HG02642 (cell line): ENCODE results near the gene TXLNB.
"Not testable (repeated sequence)": the region's sequence is repeated elsewhere in the genome, so short reads cannot be mapped to it uniquely, and the experiment has no call there.

ENCODE experiments used
- ATAC-seq: cut with Tn5 transposase; IDR thresholded peaks from one replicate; pipeline ENCODE4 v1.9.1; 2021; ENCODE audit warnings: mild to moderate bottlenecking; ENCODE audit not compliant: unreplicated experiment, poor library complexity

TXLNB gene

DNA sequence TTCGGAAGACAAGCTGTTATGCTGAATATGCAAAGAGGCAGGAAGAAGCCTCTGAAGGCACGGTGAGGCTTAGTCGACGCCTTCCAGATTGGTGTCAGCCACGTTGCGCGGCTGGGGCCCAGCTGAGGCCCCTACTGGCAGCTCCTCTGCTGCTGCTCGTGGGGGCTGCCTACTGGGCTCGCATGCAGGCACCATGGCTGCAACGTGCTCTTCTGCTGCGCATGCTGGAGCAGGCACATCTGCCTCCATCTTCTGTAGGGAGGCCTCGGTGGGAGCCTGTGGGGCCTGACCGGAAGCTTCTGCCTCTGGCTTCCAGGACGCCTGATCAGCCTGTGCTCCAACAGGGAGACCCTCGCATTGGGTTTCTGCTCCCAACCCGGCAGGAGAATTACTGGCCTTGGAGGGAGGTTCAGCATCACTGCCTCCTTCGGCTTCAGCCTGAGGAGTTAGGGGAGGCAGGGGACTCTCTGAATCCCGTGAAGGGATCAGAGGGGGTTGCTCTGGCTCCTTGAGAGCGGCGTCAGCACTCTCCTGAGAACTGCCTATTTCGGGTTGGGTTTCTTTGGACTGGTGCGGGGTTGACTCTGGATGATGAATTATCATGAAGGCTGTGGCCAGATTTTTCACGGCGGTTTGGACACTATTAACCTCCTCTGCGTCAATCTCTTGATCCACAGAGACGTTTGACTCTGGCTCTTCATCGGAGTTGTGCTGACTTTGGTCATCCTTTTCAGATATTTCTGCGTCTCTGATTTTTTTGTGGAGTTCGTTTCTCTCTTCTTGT, 49.1 kb downstream of the TXLNB start:
- no peak for ATAC-seq

DNA sequence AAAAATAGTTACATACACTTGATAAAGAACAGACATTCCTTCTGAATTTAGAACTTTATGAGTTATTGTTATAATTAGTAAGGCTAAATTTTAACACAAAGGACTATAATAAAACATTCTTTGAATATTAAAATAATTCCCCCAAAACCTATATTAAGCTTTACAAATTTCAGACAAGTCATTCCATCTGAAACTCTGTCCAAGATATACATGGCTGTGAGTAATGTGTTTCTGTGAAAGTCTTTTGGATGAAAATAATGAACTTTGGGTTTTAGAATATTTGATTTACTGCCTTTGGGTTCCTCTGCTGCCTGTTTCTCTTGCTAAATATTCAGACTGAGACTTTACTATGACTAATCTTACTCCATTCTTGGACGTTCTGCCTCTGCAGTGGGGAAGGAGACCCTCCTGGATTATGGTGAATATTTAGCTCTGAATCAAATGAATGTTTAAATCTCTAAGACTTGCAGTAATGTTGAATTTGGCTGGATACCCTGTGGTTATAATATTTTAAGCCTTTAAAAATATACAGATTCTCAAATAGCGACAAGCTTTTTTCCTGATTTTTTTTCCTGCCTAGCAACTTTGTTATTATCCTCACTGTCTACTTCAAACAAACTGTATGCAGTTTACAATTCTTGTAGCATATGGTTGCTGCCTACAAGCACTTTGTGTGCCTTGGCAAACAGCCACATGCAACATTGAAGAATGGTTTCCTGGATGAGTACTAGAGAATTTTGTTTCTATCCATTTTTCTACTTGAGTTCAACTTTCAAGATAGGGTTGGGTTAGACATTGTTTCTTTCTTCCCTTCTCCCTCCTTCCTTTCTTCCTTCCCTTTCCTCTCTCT, 51.4 kb downstream of the TXLNB start:
- ATAC-seq, result no peak

DNA sequence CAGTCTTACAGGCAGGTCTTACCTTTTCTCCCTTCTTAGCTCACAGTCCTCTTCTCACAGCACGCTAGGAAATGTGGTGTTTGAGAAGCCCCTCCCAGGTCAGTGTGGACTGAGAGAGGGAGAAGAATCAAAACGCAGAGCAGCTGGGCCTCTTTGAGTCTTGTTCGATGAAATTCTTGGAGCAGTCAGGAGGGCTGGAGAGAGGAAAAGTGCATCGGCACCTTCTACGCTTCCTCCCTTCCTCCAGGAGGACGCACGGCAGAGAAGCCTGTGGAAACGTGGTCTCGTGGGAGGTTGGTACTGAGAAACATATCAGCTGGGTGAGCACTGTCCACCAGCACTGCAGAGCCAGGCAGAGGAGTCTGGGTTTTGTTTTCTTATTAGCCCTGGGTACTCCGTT, 52.7 kb downstream of the TXLNB start:
- ATAC-seq, result no peak

DNA sequence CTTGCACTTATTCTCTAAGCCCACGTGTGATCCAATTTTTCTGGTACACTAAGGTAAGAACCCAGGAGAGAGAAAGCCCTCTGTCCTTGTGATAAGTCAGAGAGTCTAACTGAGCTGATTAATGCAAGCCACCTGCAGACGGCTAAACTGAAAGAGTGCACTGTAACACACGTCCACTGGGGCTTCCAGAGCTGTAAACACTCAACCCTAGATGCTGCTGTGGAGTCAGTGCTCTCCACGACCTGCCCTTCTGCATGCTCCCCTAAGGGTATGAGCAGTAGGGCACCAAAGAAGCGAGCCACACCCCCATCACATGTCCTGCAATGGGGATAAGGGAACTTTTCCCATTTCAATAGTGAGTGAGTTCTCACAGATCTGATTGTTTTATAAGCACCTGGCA, 55.7 kb downstream of the TXLNB start:
- ATAC-seq, result no peak

DNA sequence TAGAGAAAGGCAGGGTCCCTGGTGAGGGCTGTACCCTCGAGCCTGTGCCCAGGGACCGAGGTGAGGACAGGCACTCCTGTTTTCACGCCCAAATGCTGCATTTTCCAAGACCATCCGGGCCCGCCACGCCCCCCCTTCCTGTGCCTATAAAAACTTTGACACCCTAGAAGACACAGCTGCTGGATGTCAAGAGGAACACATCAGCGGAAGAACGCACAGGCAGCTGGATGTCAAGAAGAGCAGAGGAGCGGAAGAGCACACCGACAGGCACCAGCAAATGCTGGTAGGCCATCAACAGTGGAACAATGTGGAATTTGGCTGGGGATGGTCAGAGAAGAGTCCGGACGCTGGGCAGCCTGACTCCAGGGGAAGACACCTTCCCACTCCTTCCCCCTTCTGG, 56.1 kb downstream of the TXLNB start:
- ATAC-seq, result no peak

DNA sequence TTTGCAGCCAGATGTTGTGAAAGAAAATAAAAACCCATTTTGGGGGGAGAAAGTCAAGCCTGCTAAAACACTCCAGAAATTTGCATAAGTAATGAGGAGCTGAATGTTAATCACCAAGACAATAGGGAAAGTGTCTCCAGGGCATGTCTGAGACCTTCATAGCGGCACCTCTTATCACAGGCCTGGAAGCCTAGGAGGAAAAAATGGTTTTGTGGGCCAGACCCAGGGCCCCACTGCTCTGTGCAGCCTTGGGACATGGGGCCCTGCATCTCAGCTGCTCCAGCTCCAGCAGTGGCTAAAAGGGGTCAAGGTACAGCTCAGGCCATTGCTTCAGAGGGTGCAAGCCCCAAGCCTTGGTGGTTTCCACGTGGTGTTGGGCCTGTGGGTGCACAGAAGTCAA, 57.6 kb downstream of the TXLNB start:
- not testable (repeated sequence) for ATAC-seq

DNA sequence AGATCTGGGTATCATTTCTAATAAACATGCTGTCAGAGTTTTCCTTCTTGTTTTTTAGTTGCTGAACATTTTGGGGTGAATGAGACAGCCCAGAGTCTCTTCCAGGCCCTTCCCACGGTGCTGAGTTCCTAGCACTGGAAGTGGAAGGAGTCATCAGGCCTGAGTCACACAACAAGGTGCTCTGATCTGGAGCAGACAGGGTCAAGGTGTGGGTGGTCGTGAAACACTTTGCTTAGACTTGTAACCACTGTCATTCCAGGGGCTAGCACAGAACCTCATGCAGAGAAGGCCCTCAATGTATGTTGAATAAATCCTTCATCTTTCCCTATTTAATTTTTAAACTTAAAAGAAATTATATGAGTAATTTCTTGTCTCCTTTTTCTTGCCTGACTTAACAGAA, 60.6 kb downstream of the TXLNB start:
- no peak for ATAC-seq

DNA sequence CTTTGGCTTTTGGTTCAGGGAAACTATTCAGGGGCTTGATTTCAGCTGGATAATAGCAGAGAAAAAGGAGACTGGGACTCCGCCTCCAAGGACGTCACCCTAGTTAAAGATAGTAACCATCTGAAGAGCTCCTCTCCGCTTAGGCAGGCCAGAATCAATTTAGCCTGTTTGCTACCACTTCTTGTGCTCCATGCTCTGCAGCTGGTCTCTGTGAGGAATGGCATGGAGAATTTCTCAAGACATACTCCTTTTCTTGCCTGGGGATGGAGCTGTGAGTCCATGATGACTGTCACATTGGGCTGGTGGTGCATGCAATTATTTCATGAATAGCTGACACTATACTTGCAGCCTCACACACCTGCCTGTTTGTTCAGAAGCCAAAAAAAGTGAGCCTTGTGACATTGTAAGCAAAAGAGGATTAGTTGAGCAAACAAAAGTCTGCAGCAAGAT, 61.4 kb downstream of the TXLNB start:
- ATAC-seq, result no peak

DNA sequence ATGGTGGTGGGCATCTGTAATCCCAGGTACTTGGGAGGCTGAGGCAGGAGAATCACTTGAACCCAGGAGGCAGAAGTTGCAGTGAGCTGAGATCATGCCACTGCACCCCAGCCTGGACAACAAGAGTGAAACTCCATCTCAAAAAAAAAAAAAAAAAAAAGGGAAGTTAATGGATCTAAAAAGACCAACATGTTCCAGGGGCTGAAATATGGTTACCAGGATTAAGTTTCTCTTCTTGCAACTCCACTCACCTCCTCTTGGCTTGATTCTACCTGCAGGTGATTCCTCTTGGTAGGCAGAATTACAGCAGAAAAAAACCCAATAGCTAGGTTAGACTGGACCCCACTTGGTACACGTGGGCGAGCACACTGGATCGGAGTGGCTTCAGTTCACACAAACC, 63.4 kb downstream of the TXLNB start:
- ATAC-seq, result not testable (repeated sequence)

DNA sequence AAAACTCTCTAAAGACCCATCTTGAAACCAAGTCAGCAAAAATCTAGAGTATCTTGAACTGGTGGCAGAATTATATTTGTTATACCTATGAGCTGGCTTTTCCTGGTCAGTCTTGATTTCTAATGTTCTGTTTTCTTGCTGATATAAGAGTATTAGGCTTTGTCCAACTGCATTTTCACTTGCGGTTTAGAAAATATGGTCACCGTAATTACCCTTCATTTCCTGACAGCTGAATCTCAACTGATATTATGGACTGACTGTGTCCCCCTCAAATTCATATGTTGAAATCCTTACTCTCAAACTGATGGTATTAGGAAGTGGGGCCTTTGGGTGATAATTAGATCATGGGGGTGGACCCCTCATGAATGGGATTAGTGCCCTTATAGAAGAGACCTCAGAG, 72.1 kb downstream of the TXLNB start:
- ATAC-seq, result no peak

DNA sequence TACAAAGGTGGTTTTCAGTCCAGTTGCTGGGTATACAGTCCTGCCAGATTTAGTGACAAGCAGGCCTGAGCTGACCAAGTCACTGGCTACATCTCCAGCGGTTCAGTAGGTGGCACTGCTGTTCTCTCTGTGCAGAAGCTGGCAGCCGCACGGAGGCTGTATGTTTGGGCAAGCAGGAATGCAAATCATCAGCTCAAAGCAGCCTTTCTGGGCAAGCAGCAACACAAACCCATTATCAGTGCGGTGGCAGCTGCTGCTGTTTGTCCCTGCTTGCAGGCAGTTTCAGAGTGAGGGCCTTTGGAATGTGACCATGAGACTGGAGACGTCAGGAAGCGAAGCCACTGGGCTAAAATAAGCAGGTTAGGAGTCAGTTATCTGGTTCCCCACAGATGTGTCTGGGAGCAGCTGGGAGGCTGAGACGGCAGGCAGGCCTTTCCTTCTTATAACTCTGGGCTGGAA, 72.5 kb downstream of the TXLNB start:
- peak; percentile 100 for ATAC-seq

DNA sequence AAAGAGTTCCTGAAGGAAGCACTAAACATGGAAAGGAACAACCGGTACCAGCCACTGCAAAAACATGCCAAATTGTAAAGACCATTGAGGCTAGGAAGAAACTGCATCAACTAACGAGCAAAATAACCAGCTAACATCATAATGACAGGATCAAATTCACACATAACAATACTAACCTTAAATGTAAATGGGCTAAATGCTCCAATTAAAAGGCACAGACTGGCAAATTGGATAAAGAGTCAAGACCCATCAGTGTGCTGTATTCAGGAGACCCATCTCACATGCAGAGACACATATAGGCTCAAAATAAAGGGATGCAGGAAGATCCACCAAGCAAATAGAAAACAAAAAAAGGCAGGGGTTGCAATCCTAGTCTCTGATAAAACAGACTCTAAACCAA, 79.3 kb downstream of the TXLNB start:
- ATAC-seq, result not testable (repeated sequence)

DNA sequence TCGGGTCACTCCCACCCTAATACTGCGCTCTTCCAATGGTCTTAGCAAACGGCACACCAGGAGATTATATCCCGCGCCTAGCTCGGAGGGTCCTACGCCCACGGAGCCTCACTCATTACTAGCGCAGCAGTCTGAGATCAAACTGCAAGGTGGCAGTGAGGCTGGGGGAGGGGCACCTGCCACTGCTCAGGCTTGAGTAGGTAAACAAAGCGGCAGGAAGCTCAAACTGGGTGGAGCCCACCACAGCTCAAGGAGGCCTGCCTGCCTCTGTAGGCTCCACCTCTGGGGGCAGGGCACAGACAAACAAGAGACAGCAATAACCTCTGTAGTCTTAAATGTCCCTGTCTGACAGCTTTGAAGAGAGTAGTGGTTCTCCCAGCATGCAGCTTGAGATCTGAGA, 81.0 kb downstream of the TXLNB start:
- ATAC-seq, result not testable (repeated sequence)

DNA sequence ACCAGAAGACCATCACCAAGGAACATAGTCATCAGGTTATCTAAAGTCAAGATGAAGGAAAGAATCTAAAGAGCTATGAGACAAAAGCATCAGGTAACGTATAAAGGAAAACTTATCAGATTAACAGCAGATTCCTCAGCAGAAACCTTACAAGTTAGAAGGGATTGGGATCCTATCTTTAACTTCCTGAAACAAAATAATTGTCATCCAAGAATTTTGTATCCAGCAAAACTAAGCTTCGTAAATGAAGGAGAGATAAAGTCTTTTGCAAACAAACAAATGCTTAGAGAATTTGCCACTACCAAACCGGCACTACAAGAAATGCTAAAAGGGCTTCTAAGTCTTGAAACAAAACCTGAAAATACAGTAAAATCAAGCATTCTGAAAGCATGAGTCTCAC, 86.0 kb downstream of the TXLNB start:
- no peak for ATAC-seq

DNA sequence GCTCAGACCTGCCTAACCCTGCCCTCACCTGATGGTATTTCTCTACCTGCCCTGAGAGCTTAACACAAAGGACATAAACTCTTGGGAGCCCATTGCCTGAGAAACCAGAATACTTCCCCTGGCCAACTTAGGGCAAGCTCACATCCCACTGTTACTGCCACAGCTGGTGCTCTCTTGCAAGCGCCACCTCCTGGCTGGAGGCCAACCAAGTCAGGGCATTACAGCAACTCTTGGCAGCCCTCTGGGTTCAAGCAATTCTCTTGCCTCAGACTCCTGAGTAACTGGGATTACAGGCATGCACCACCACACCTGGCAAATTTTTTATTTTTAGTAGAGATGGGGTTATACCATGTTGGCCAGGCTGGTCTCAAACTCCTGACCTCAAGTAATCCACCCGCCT, 86.8 kb downstream of the TXLNB start:
- ATAC-seq, result no peak

DNA sequence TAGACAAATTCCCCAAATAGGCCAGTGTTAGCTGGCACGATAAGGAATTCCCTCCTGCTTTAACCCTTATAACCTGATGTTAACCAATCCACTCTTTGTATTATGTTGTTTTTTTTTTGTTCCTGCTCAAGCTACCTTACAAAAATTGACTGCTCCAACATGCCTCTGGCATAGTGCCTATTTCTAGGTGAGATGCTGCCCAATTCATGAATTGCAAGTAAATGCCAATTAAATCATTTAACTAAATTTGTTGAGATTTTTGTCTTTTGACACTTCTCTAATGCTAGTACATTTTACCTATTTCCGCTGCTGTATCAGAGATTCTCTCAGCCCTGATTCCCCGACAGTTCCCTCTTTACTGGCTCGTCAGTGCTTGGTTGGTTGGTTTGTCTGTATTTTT, 90.4 kb downstream of the TXLNB start:
- ATAC-seq, result no peak

DNA sequence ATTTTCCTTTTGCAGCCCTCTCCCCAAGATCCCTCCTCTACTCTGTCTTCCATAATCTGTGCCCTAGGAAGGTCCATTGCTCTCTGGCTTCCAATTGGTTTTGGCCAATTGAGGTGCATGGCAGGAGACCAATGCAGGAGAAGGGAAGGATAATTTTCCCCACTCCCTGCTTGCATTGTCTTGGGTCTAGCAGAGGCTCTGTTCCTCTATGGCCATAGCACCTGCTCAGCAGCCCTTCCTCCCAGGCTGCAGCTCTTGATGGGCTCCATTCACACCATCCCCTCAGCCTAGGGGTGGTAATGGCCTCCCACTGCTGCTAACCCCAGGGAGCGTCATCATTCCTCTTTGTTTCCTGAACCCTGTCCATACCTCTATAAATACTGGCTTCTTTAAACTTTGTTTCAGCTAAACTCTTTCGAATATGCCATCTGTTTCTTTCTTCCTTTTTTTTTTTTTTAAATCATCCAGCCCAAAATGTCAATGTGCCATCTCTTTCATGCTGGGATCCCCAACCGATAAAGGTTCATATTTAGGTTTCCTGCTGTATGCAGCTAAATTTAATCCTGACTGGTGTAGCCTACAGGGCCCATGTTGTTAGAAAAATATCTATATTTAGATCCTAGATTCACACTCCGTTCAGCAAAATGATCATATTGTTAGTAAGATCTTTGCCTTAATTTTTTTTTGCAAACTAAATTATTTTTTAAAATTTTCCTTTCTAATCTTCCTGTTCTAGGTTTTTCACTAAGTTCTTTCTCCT, 93.1 kb downstream of the TXLNB start:
- ATAC-seq, result no peak

DNA sequence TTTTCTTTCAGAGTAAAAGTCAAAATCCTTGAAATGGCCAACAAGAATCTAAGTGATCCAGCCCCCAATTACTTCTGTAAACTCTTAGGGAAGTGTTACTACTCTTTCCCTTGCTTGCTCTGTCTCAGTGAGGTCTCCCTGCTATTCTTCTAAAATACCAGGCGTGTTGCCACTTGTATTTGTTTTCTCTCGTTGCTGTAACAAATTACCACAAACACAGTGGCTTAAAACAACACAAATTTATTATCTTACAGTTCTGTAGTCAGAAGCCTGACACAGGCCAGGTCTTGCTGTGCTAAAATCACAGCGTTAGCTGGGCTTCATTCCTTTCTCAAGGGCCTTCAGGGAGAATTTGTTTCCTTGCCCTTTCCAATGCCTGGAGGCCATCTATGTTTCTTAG, 97.1 kb downstream of the TXLNB start:
- ATAC-seq, result no peak
